ENCODE results near the gene LY6G6C.

The LY6G6C gene

GRCh38 chr6:31721351-31722020 lies at the start of gene LY6G6C:
LY6G6C (minus strand) TSS chr6:31721746; CDS start chr6:31721679, 67 bp downstream.
- no peak for DNase-seq (ENCODE audit: low read depth)

- no peak for DNase-seq (ENCODE audit: low read depth)
These were observed 49.3 kb upstream of the LY6G6C start for GRCh38 chr6:31770860-31771259.

GRCh38 chr6:31769684-31770371 lies 48.3 kb upstream of the LY6G6C start:
- peak; percentile 61 for DNase-seq (ENCODE audit: low read depth)

GRCh38 chr6:31768363-31769257 lies 47.1 kb upstream of the LY6G6C start:
- DNase-seq (ENCODE audit: low read depth), result no peak

- no peak for DNase-seq (ENCODE audit: low read depth)
These were observed 45.6 kb upstream of the LY6G6C start for GRCh38 chr6:31767096-31767645.

- DNase-seq (ENCODE audit: low read depth), result no peak
These were observed 44.6 kb upstream of the LY6G6C start for GRCh38 chr6:31765910-31766794.

GRCh38 chr6:31765559-31765909 lies 44.0 kb upstream of the LY6G6C start:
- no peak for DNase-seq (ENCODE audit: low read depth)

GRCh38 chr6:31764198-31764597 lies 42.7 kb upstream of the LY6G6C start:
- no peak for DNase-seq (ENCODE audit: low read depth)

- no peak for DNase-seq (ENCODE audit: low read depth)
These were observed 42.0 kb upstream of the LY6G6C start for GRCh38 chr6:31763619-31763940.

- DNase-seq (ENCODE audit: low read depth), result no peak
These were observed 41.5 kb upstream of the LY6G6C start for GRCh38 chr6:31762878-31763618.

- DNase-seq (ENCODE audit: low read depth), result no peak
These were observed 40.8 kb upstream of the LY6G6C start, which contains the start of gene SAPCD1 for GRCh38 chr6:31762356-31762755. SAPCD1 (plus strand) TSS chr6:31762656; CDS start chr6:31763055, 399 bp downstream.

- no peak for DNase-seq (ENCODE audit: low read depth)
These were observed 39.8 kb upstream of the LY6G6C start for GRCh38 chr6:31761343-31761742.

GRCh38 chr6:31760790-31761189 lies 39.2 kb upstream of the LY6G6C start:
- no peak for DNase-seq (ENCODE audit: low read depth)

- DNase-seq (ENCODE audit: low read depth), result no peak
These were observed 36.7 kb upstream of the LY6G6C start for GRCh38 chr6:31758281-31758680.

- no peak for DNase-seq (ENCODE audit: low read depth)
These were observed 31.3 kb upstream of the LY6G6C start for GRCh38 chr6:31752739-31753319.

GRCh38 chr6:31750411-31751022 lies 29.0 kb upstream of the LY6G6C start:
- DNase-seq (ENCODE audit: low read depth), result no peak

GRCh38 chr6:31749301-31750036 lies 27.9 kb upstream of the LY6G6C start:
- DNase-seq (ENCODE audit: low read depth), result no peak

- DNase-seq (ENCODE audit: low read depth), result no peak
These were observed 22.9 kb upstream of the LY6G6C start for GRCh38 chr6:31744422-31744821.

GRCh38 chr6:31742894-31743293 lies 21.3 kb upstream of the LY6G6C start:
- no peak for DNase-seq (ENCODE audit: low read depth)

Data from T-helper 22 cell (primary cell).